WERI-Rb-1 (cell line): Measurements from ENCODE around the gene KRABD2.
A peak's percentile ranks its signal among the peaks of the same experiment; 100 is the strongest.

Experiments used
- DNase-seq: peaks from one replicate; pipeline ENCODE4 v3.0.0-alpha.2; 2020
- H3K27ac ChIP-seq: fragments of 250-450 bp; sonication (Bioruptor Pico); 2 replicates; pipeline ENCODE4 v1.5.1; 2020; ENCODE audit warnings: mild to moderate bottlenecking, moderate library complexity
- H3K27me3 ChIP-seq: fragments of 250-450 bp; sonication (Bioruptor Pico); 2 replicates; pipeline ENCODE4 v1.5.1; 2021; ENCODE audit warnings: mild to moderate bottlenecking, low read depth, moderate library complexity; ENCODE audit not compliant: insufficient read depth, severe bottlenecking
- H3K36me3 ChIP-seq: fragments of 250-450 bp; sonication (Bioruptor Pico); 2 replicates; pipeline ENCODE4 v1.5.1; 2020; ENCODE audit warnings: mild to moderate bottlenecking, moderate library complexity
- H3K4me3 ChIP-seq: 2 replicates; pipeline ENCODE4 v1.5.1; 2011; ENCODE audit warnings: low read depth, mild to moderate bottlenecking, control low read depth, low read length
- H3K9me3 ChIP-seq: fragments of 250-450 bp; sonication (Bioruptor Pico); 2 replicates; pipeline ENCODE4 v1.5.1; 2021; ENCODE audit warnings: mild to moderate bottlenecking, moderate library complexity; ENCODE audit not compliant: severe bottlenecking
- TF ChIP-seq, protein P1 (sequence below): IDR thresholded peaks from 2 replicates; pipeline ENCODE4 v1.5.1; 2011; ENCODE audit warnings: low read depth, mild to moderate bottlenecking, control low read depth, inconsistent platforms, low read length

The KRABD2 gene

DNA sequence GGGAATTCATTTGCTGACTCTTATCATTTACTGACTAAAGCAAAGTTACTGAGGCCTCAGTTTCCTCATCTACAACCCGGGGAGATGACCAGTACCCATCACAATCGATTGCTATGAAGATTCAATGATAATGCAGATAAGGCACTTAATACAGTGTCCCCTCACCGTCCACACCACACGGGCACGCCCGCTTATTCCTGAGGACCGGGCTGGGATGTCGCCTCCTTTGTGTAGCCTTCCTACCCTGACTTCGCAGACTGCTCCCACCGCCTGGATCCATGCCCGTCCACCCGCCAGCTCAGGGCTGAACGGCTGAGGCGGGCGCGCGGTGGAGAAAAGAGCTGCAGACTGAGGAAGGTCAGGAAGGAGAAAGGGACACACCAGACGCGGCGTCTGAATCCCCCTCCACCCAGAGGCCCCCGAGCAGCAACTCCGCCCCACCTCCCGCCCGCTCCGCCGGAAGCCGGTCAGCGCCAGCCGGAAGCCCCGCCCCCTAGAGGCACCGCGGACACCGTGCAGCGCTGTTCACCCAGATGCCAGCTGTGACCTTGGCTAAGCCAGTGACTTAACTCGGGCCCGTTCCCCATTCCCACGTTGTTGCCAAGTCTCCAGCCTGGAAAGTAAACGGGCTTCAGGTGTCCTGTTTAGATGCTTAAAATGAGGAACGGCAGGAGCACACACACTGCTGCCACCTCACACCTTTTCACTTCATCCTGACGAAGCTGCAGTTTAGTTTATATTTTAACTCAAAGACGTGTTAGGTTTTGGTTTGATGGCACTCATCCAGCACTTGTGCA is at the start of gene KRABD2:
TSS of gene KRABD2 (minus strand) at position 434 of the 797 bp plus-strand sequence.
- TF ChIP-seq, protein P1, sequence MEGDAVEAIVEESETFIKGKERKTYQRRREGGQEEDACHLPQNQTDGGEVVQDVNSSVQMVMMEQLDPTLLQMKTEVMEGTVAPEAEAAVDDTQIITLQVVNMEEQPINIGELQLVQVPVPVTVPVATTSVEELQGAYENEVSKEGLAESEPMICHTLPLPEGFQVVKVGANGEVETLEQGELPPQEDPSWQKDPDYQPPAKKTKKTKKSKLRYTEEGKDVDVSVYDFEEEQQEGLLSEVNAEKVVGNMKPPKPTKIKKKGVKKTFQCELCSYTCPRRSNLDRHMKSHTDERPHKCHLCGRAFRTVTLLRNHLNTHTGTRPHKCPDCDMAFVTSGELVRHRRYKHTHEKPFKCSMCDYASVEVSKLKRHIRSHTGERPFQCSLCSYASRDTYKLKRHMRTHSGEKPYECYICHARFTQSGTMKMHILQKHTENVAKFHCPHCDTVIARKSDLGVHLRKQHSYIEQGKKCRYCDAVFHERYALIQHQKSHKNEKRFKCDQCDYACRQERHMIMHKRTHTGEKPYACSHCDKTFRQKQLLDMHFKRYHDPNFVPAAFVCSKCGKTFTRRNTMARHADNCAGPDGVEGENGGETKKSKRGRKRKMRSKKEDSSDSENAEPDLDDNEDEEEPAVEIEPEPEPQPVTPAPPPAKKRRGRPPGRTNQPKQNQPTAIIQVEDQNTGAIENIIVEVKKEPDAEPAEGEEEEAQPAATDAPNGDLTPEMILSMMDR = peak; percentile 79
- Histone ChIP-seq H3K27ac (peak within 1 kb of the TSS; percentile 90), H3K4me3 (peak within 1 kb of the TSS; percentile 84), H3K27me3 (no peaks in the 10 kb centered on the region), H3K9me3 (no peaks in the 10 kb centered on the region), H3K36me3 (peaks cover 48% of the 10 kb centered on the region)
- DNase-seq = peak; percentile 96

GRCh38 chr17:8421571-8421970 is 45.1 kb upstream of the KRABD2 start:
- Histone ChIP-seq H3K27ac (no peak overlapping the region), H3K36me3 (no peaks in the 10 kb centered on the region), H3K27me3 (no peaks in the 10 kb centered on the region), H3K4me3 (no peak overlapping the region), H3K9me3 (no peaks in the 10 kb centered on the region)
- no peak for DNase-seq
- TF ChIP-seq, protein P1 = no peak

GRCh38 chr17:8420041-8420934 is 43.8 kb upstream of the KRABD2 start:
- TF ChIP-seq, protein P1 = no peak
- Histone ChIP-seq H3K4me3 (no peak overlapping the region), H3K9me3 (no peaks in the 10 kb centered on the region), H3K36me3 (no peaks in the 10 kb centered on the region), H3K27me3 (no peaks in the 10 kb centered on the region), H3K27ac (no peak overlapping the region)
- DNase-seq = no peak

DNA sequence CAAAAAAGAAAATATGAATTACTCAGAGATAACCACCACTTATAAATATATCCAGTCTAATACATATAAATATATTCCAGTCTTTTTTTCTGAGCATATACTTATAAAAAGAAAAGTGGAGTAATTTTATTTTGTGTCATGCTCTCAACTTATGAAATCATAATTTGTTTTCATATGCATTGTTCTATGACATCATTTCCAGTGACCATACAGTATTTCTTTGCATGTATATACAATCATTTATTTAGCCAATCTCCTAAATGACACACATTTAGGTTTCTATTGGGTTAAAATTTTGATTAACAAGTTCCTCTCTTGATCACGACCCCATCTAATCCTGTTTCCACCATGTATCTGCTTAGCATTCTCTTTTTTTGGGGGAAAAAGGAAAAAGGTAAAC is 42.8 kb upstream of the KRABD2 start:
- Histone ChIP-seq H3K27ac (no peak overlapping the region), H3K9me3 (no peaks in the 10 kb centered on the region), H3K4me3 (no peak overlapping the region), H3K36me3 (no peaks in the 10 kb centered on the region), H3K27me3 (no peaks in the 10 kb centered on the region)
- no peak for DNase-seq
- TF ChIP-seq, protein P1 = no peak

GRCh38 chr17:8418471-8418870 is 42.0 kb upstream of the KRABD2 start:
- no peaks in the 10 kb centered on the region for H3K27me3 ChIP-seq
- H3K4me3 ChIP-seq = no peak overlapping the region
- H3K27ac ChIP-seq = no peak overlapping the region
- no peaks in the 10 kb centered on the region for H3K9me3 ChIP-seq
- TF ChIP-seq, protein P1 = no peak
- DNase-seq = no peak
- no peaks in the 10 kb centered on the region for H3K36me3 ChIP-seq
